ENCODE results near the gene CREB3L1. TPM values are rescaled to one million over a fixed set of nuclear protein-coding genes. Genes with fewer than 3 reads are reported as not detected.

CREB3L1 gene
- polyA plus RNA-seq, 1 donor from 2014 or later = not detected

DNA sequence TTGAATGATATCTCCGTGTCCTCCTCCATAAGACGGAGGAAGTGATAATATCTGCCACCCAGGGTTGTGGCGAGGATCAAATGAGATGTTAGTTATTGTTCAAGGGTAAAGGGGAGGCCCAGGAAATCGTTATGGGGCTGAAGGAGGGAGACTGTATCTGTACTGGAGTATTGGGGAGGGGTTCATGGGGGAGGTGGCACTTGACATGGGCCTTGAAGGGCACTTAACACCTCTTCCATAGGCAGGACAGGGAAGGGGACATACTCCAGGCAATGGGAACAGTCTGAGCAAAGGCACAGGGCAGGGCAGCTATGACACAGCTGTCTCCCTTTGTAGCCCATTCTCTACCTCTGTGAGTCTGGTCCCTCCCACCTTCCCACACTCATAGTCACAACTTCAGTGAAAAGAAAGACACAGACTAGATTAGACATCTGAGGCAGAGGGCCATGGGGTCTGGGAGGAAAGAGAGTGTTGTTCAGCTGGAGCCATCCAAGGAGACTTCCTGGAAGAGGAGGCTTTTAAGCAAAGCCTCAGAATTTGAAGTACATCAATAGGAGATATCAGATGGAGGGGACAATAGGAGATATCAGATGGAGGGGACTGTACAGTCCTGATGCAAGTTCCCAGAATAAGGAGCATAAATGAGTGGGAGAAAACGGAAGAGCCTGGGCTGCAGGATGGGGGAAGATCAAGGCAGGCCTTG is 54.0 kb downstream of the CREB3L1 start:
- Mint-ChIP-seq H3K4me1 (peaks cover 0 to 2% (median 0%) of the 10 kb centered on the region in 3 donors), H3K27me3 (peaks cover 60% of the 10 kb centered on the region), H3K36me3 (no peaks in the 10 kb centered on the region), H3K9me3 (peaks cover 0 to 6% (median 0%) of the 10 kb centered on the region in 3 donors), H3K4me3 (peak overlapping the region in 2 of 4 donors; percentile 54 to 63), H3K27ac (peak overlapping the region in 2 of 3 donors; percentile 7 to 21)

DNA sequence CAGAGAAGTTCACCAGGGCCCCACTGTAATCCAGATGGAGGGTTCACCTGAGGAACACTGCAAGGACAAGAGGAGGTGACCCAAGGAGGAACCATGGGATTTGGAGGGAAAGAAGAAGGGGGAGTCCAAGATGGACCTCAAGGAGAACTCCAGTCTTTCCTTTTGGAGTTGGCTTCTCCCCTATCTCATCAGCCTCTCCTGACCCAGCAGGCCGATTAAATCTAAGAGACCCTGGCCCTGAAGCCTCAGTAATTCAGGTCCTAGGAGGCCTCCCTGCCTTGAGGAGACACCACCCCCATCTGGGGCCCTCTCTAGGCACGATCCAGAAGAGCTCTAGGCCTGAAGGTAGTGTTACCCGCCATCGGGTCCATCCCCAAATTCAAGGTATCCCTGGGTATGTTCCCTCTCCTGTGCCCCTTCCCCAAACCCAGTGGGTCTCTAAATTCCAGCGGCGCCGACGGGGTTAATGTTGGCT is 54.7 kb downstream of the CREB3L1 start:
- Mint-ChIP-seq H3K9me3 (peaks cover 0 to 6% (median 0%) of the 10 kb centered on the region in 3 donors), H3K4me3 (peak overlapping the region in 3 of 4 donors; percentile 50 to 63 (median 63)), H3K27ac (peak overlapping the region in 1 of 3 donors; percentile 7), H3K27me3 (peaks cover 57% of the 10 kb centered on the region), H3K36me3 (no peaks in the 10 kb centered on the region), H3K4me1 (peaks cover 0 to 2% (median 0%) of the 10 kb centered on the region in 3 donors)

DNA sequence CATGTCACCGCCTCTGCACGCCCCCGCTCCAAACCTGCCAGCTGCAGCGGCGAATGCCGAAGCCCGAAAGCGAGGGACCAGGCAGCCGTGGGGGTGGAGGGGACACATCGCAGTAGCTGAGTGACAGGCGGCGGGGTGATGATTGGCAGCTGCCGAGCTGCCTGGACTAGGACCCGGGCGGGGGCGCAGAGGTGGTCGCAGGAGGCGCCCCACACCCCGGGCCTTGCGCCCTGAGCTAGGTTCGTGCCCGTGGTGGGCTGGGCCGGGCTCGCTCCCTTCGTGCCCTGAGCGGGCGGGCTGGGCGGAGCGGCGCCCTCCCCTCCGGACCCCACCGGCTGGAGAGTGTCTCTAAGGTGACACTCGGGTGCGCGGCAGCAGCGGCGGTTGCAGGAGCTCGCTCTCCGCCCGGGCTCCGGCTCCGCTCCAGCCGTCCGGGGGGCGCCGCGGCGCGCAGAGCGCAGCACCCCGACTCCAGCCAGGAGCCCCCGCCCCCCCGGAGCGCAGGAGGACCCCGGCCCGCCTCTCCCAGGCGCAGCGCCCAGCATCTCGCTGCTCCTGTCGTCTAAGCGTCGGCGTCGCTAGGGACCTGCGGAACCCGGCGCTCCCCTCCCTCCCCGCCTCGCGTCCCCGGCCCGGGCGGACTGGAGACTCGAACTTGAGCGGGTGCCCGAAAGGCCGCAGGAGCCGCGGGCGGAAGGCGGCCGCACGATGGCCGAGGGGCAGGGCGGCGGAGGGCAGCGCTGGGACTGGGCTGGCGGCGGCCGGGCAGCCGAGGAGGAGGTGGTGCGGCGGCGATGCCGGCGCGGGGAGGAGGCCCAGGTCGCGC is 55.3 kb downstream of the CREB3L1 start:
- H3K4me1 Mint-ChIP-seq = peaks cover 0 to 2% (median 0%) of the 10 kb centered on the region in 3 donors

DNA sequence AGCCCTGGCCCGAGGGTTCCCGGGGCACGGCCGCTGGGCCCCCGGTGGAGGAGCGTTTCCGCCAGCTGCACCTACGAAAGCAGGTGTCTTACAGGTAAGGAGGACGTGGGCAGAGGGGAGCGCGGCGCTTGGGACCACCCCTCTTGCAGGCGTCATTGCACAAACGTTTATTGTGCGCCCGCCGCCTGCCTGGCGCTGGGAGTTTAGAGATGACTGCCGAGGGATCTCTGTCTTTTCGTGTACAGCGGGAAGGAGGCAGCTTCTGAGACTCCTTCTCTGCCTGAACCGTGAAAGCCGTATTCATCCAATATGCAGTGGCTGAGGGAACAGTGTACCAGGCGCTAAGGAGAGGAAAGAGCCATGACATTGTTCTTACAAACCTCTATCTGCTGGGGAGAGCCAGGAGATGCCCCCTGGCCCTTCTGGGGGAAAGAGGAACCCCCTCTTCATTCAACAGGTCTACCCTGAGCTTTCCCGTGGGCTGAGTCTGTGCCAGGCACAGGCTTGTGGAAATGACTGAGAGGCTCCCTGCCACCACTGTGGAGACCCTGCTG is 56.0 kb downstream of the CREB3L1 start:
- Mint-ChIP-seq H3K36me3 (no peaks in the 10 kb centered on the region), H3K27ac (no peak overlapping the region), H3K27me3 (peaks cover 54% of the 10 kb centered on the region), H3K9me3 (peaks cover 0 to 5% (median 0%) of the 10 kb centered on the region in 3 donors), H3K4me3 (peak overlapping the region; percentile 49 to 89 (median 78)), H3K4me1 (peaks cover 0 to 2% (median 0%) of the 10 kb centered on the region in 3 donors)

More for the DNA sequence above, 55.3 kb downstream of the CREB3L1 start:
- no peak overlapping the region for H3K27ac Mint-ChIP-seq
- peak overlapping the region in 2 of 4 donors; percentile 50 to 63 for H3K4me3 Mint-ChIP-seq
- no peaks in the 10 kb centered on the region for H3K36me3 Mint-ChIP-seq
- peaks cover 57% of the 10 kb centered on the region for H3K27me3 Mint-ChIP-seq
- H3K9me3 Mint-ChIP-seq = peaks cover 0 to 6% (median 0%) of the 10 kb centered on the region in 3 donors

DNA sequence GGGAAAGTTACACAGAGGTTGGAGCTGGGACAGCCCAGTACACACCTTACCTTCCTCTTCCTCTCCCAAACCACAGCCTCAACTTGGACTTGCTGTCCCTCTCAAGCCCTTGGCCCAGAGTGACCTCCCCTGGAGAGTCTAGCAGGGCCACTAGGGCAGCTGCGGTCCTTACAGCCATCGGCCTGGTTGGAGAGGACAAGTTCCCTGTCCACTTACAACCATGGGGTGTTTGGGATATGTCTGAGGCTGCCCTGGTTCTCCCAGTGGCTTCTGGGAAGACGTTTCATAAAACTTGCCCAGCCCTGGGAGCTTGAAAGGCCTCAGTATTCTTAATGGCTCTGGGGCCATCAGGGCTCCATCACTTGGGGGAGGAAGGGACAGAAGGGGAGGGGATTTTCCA is 56.7 kb downstream of the CREB3L1 start:
- H3K36me3 Mint-ChIP-seq = no peaks in the 10 kb centered on the region
- peak overlapping the region in 1 of 4 donors; percentile 85 for H3K4me3 Mint-ChIP-seq
- H3K9me3 Mint-ChIP-seq = peaks cover 0 to 5% (median 0%) of the 10 kb centered on the region in 3 donors
- peaks cover 56% of the 10 kb centered on the region for H3K27me3 Mint-ChIP-seq
- H3K4me1 Mint-ChIP-seq = peaks cover 0 to 2% (median 0%) of the 10 kb centered on the region in 3 donors
- H3K27ac Mint-ChIP-seq = no peak overlapping the region

DNA sequence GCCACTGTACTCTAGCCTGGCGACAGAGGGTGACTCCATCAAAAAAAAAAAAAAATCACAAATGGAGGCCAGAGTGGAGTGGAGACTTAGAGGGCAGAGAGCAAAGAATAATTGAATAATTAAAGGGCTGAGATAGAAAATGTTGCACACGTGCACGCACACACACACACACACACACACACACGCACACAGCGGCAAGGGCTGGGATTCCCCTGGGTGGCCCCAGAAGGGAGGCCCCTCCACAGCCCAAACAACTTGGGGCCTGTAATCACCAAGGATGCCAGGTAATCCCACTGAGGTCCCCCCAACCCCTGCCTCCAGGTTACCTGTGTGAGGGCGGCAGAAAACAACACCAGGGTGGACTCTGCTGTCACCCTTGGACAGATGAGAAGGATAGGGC is 57.8 kb downstream of the CREB3L1 start:
- Mint-ChIP-seq H3K36me3 (no peaks in the 10 kb centered on the region), H3K4me3 (no peak overlapping the region), H3K4me1 (peaks cover 0 to 2% (median 0%) of the 10 kb centered on the region in 3 donors), H3K9me3 (peaks cover 0 to 2% (median 0%) of the 10 kb centered on the region in 3 donors), H3K27ac (no peak overlapping the region), H3K27me3 (peaks cover 50% of the 10 kb centered on the region)

DNA sequence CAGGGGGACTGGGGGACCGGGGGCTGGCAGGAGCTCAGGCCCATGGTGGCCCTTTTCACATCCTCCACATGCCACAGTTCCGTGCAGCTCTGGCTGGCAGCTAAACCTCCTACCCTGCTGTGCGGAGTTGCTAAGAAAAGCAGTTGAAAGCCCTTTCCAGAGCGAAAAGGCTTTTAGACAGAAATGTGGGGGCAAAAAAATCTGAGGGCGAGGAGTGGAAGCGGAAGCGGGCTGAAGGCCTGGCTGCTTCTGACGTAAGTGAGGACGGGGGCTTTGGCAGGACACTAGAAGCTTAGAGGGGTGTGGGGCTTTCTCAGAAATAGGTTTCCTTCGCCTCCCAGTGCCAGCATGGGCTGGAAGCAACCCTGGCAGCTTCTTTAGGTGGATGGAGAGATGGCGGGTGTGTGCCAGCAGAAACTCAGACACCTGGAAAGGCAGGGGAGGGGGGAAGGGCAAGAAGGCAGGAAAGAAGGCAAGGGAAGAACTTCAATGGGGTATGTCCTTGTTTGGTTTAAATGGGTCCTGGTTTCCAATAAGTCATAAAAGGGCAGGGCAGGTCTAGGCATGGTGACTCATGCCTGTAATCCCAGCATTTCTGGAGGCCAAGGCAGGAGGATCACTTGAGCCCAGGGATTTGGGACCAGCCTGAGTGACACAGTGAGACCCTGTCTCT is 58.6 kb downstream of the CREB3L1 start:
- Mint-ChIP-seq H3K9me3 (peaks cover 0 to 2% (median 0%) of the 10 kb centered on the region in 3 donors), H3K4me3 (no peak overlapping the region), H3K27me3 (peaks cover 45% of the 10 kb centered on the region), H3K36me3 (no peaks in the 10 kb centered on the region), H3K4me1 (peaks cover 0 to 2% (median 0%) of the 10 kb centered on the region in 3 donors), H3K27ac (no peak overlapping the region)

DNA sequence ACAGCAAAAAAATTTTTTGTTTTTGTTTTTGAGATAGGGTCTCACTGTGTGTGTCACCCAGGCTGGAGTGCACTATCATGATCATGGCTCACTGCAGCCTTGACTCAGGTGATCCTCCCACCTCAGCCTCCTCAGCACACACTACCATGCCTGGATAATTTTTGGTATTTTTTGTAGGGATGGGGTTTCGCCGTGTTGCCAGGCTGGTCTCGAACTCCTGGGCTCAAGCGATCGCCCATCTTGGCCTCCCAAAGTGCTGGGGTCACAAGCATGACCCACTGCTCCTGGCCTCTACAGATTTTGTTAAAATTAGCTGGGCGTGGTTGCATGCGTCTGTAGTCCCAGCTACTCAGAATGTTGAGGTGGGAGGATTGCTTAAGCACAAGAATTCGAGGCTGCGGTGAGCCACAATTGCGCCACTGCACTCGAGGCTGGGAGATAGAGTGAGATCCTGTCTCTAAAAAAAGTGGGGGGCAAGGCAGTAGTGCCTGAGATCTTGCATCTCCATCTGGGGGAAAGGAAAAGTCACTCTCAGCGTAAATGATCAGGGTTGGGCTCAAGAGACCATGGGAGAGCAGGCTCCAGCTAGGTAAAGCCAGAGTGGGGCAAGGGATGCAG is 59.2 kb downstream of the CREB3L1 start:
- no peak overlapping the region for H3K27ac Mint-ChIP-seq
- no peak overlapping the region for H3K4me3 Mint-ChIP-seq
- H3K4me1 Mint-ChIP-seq = peaks cover 0 to 2% (median 0%) of the 10 kb centered on the region in 3 donors
- no peaks in the 10 kb centered on the region for H3K36me3 Mint-ChIP-seq
- peaks cover 0 to 2% (median 0%) of the 10 kb centered on the region in 3 donors for H3K9me3 Mint-ChIP-seq
- H3K27me3 Mint-ChIP-seq = peaks cover 40% of the 10 kb centered on the region

DNA sequence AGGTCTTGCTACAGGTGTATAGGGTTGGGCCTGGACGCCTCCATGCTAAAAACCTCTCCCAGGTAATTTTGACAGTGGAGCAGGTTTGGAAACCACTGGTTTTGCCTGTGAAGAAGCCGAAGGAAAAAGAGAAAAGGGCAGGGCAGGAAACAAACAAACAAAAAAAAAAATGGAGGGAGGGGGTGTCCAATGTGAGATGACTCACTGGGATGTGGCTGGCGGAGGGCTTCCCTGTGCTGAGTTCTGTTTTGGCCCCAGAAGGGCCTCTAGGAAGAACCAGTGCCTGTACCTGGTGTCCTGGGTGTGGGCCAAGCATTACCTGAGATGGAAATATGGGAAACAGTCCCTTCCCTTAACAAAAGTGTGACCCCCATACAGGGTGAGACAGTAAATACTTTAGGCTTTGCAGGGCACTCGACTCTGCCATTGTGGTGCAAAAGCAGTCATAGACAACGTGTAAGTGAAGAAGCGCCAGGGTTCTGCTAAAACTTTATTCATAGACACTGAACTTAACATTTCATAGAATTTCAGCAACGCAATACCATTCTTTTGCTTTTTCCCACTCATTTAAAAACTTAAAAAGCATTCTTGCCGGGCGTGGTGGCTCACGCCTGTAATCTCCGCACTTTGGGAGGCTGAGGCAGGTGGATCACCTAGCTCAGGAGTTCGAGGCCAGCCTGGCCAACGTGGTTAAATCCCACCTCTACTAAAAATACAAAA is 60.3 kb downstream of the CREB3L1 start:
- Mint-ChIP-seq H3K4me3 (no peak overlapping the region), H3K27ac (no peak overlapping the region)

DNA sequence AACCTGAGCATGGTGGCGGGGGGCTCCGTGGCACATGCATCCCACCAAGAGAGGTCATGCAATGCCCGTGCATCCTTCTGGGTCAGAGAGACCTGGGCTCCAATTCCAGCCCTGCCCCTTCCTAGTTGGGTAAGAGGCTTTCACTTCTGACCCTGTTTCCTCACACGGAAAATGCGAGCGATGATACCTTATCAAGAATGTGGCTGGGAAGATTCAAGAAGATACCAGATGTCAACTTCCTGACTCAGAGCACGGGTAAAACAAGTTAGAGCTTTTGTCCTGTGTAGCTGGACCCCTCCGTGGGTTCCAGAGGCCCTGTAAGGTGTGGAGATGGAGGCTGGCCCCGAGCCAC is 61.1 kb downstream of the CREB3L1 start:
- Mint-ChIP-seq H3K4me1 (no peaks in the 10 kb centered on the region), H3K27ac (no peak overlapping the region), H3K27me3 (peaks cover 33% of the 10 kb centered on the region), H3K9me3 (no peaks in the 10 kb centered on the region), H3K36me3 (no peaks in the 10 kb centered on the region), H3K4me3 (no peak overlapping the region)

More for the DNA sequence above, 60.3 kb downstream of the CREB3L1 start:
- H3K27me3 Mint-ChIP-seq = peaks cover 36% of the 10 kb centered on the region
- peaks cover 0 to 2% (median 0%) of the 10 kb centered on the region in 3 donors for H3K4me1 Mint-ChIP-seq
- no peaks in the 10 kb centered on the region for H3K9me3 Mint-ChIP-seq
- H3K36me3 Mint-ChIP-seq = no peaks in the 10 kb centered on the region

DNA sequence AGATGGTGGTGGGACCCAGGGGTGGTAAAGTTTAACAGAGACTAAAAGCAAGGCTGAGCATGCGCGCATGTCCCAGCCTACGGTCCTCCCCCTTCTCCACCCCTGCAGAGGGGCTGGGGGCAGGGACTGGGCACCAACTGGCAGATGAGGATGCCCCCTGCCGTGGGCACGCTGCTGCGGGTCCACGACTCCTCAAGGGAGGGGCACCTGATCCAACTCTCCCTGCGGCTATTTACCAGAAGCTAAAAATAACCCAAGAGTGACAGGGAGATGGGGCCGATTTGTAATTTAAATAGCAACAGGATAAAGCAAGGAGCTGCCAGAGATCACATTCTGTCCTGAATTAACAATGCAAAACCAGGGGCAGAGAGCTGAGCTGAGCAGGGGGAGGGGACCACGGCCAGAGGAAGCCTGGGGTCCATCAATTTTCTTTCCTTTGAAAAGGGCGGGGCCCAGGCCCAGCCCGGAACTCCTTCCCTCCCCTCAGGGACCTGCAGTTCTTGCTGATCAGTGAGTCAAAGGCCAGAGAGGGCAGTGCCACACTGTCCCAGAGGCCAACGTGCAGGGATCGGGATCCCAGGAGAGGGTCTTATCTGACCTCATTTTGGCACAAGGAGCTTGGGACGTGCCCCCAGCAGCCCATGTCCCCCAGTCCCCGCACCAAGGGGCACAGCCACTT is 61.7 kb downstream of the CREB3L1 start:
- Mint-ChIP-seq H3K27ac (no peak overlapping the region), H3K9me3 (no peaks in the 10 kb centered on the region), H3K27me3 (peaks cover 29% of the 10 kb centered on the region), H3K36me3 (no peaks in the 10 kb centered on the region), H3K4me1 (no peaks in the 10 kb centered on the region), H3K4me3 (no peak overlapping the region)

DNA sequence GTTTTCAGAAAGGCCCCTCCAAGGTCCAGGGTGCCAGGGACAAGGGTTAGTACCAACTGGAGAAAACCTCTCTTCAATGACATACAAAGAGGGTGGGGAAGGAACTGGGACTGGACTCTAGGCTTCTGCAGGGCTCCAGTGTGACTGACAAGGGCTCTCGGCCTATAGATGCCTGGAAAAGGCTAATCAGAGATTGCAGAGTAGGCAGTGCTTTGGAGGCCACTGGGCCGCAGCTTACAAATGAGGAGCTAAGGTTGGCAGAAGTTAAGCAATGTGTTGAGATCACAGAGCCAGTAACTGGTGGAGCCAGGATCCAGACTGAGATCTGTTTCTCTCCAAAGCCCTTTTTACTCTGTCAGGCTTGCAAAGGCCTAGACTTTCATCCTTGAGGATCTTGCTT is 62.4 kb downstream of the CREB3L1 start:
- no peak overlapping the region for H3K27ac Mint-ChIP-seq
- H3K4me3 Mint-ChIP-seq = peak overlapping the region in 1 of 4 donors; percentile 36
- no peaks in the 10 kb centered on the region for H3K9me3 Mint-ChIP-seq

DNA sequence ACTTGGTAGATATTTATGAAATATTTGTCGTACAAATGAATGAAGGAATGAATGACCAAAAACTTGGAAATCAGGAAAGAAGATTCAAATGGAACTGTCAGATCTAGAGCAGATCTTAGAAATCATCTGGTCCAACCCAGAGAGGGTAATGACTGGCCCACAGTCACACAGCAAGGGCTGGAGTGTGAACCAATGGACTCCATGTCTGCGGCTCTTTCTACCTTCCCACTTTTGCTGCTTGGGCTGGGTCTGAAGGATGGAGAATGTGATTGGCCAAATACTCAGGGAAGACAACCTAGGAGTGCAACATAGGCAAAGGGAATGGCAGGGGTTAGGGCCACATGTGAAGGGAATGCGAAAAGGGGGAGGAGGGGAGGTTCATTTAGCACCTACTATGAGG is 64.0 kb downstream of the CREB3L1 start:
- Mint-ChIP-seq H3K27me3 (peaks cover 21% of the 10 kb centered on the region), H3K27ac (peak overlapping the region in 1 of 3 donors; percentile 16), H3K9me3 (no peaks in the 10 kb centered on the region), H3K4me1 (peaks cover 14 to 17% (median 14%) of the 10 kb centered on the region in 3 donors), H3K4me3 (peak overlapping the region in 1 of 4 donors; percentile 24), H3K36me3 (no peaks in the 10 kb centered on the region)

More for the DNA sequence above, 62.4 kb downstream of the CREB3L1 start:
- peaks cover 24% of the 10 kb centered on the region for H3K27me3 Mint-ChIP-seq
- peaks cover 0 to 2% (median 2%) of the 10 kb centered on the region in 3 donors for H3K4me1 Mint-ChIP-seq
- H3K36me3 Mint-ChIP-seq = no peaks in the 10 kb centered on the region

Measured in IgD-negative memory B cell (primary cell).